GM12892 (cell line): ENCODE data around the gene EPB41L2.

Experiments used
- POLR2A ChIP-seq: IDR thresholded peaks from 2 replicates; pipeline ENCODE4 v1.6.1; 2011; ENCODE audit warnings: low read depth, low read length, control low read depth
- POLR2AphosphoS5 ChIP-seq: IDR thresholded peaks from 2 replicates; pipeline ENCODE4 v1.6.1; 2011; ENCODE audit warnings: low read depth, low read length, control low read depth
- TAF1 ChIP-seq: IDR thresholded peaks from 2 replicates; pipeline ENCODE4 v1.6.1; 2011; ENCODE audit warnings: low read depth, mild to moderate bottlenecking, control low read depth, low read length, borderline replicate concordance

DNA sequence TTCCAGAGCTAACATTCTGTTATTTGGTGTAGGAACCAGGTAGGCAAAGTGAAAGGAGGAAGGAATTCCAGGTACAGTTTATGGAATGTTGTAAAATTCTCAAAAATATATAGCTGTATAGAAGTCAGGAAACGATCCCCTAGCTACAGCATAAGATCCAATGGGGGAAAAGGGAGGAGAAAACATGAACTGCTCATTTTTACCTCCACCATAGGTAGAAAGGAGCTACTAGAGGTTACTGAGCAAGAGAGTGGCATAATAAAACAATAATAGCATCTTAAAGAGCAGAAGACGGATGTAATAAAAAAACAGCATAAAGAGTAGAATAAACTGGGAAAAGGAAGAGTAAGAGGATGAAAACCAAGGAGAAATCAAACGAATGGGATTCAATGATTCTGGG lies 26.9 kb downstream of the EPB41L2 start:
- TF ChIP-seq POLR2AphosphoS5 (no peak), POLR2A (no peak), TAF1 (no peak)
